Activated T-cell treated with anti-CD3 and anti-CD28 coated beads for 1 hour (primary cell): ENCODE data around the gene ZNF397.

Experiments
- DNase-seq: peaks from one replicate; pipeline ENCODE4 v3.0.0-alpha.2; 2020; ENCODE audit warnings: low read depth

ZNF397 gene

GRCh38 chr18:35296060-35296459, 55.2 kb downstream of the ZNF397 start:
- DNase-seq: no peak

GRCh38 chr18:35303610-35304009, 62.8 kb downstream of the ZNF397 start:
- no peak for DNase-seq

GRCh38 chr18:35306588-35307250, 65.9 kb downstream of the ZNF397 start:
- no peak for DNase-seq
